Activated naive CD4-positive, alpha-beta T cell treated with anti-CD3 and anti-CD28 coated beads for 36 hours (primary cell): ENCODE results near the gene THUMPD1. TPM values are rescaled to one million over a fixed set of nuclear protein-coding genes. Genes with fewer than 3 reads are reported as not detected.
"Not testable (repeated sequence)": the region's sequence is repeated elsewhere in the genome, so short reads cannot be mapped to it uniquely, and the experiment has no call there.

Source experiments
- CTCF ChIA-PET: fragments of 350-600 bp; sonication (Branson Sonifier 250); formaldehyde crosslinking; loops from one replicate; lab custom pipeline; 2021; ENCODE audit warnings: antibody characterized with exemption; lab: Charles Lee
- DNase-seq: peaks from one replicate; pipeline ENCODE4 v3.0.0-alpha.2; 2020
- H3K27ac Mint-ChIP-seq: one replicate; pipeline ENCODE4 v1.8.0; 2021; ENCODE audit warnings: mild to moderate bottlenecking, mixed read lengths
- H3K27me3 Mint-ChIP-seq: one replicate; pipeline ENCODE4 v1.8.0; 2021; ENCODE audit warnings: low read depth, mixed read lengths
- H3K36me3 Mint-ChIP-seq: one replicate; pipeline ENCODE4 v1.8.0; 2021; ENCODE audit warnings: low read depth, mixed read lengths
- H3K4me1 Mint-ChIP-seq: one replicate; pipeline ENCODE4 v1.8.0; 2021; ENCODE audit warnings: low read depth, mixed read lengths
- H3K4me3 Mint-ChIP-seq: one replicate; pipeline ENCODE4 v1.8.0; 2021; ENCODE audit warnings: mild to moderate bottlenecking, moderate library complexity, mixed read lengths
- H3K9me3 Mint-ChIP-seq: one replicate; pipeline ENCODE4 v1.8.0; 2021; ENCODE audit warnings: mixed read lengths
- intact Hi-C: fragments of 100-400 bp; cut with micrococcal nuclease; formaldehyde crosslinking; loops from one replicate; pipeline ENCODE4 v1.15.1; 2023
- total RNA-seq, 2 experiments: library from RNA; stranded (reverse); gene quantifications; one replicate each; pipeline ENCODE4 v1.2.3, GENCODE V29; 2021

THUMPD1 gene
- total RNA-seq, 2 experiments from 2014 or later: 47.5 to 49.8 TPM

DNA sequence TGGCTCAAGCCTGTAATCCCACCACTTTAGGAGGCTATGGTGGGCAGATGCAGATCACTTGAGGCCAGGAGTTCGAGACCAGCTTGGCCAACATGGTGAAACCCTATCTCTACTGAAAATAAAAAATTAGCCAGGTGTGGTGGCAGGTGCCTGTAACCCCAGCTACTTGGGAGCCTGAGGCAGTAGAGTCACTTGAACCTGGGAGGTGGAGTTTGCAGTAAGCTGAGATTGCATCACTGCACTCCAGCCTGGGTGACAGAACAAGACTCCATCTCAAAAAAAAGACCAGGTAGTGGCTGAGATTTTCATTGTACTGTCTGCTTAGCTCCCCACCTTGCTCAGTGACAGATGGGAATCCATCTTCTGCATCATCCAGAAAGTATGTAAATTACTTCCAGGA lies 22.8 kb upstream of the THUMPD1 start:
- H3K27me3 Mint-ChIP-seq, intact Hi-C loops, H3K36me3 Mint-ChIP-seq, H3K9me3 Mint-ChIP-seq, H3K27ac Mint-ChIP-seq: not testable (repeated sequence)
- CTCF ChIA-PET: interaction anchor here (1.0 to 1.2 kb wide), 4 partner anchors 10 to 26 kb away, joined by 3 to 4 read pairs (median 3); no protein-coding TSS in a partner anchor
- peak overlapping the region; percentile 87 for H3K4me3 Mint-ChIP-seq
- DNase-seq: peak; percentile 16
- peaks cover 25% of the 10 kb centered on the region for H3K4me1 Mint-ChIP-seq

- peaks cover 8% of the 10 kb centered on the region for H3K36me3 Mint-ChIP-seq
- intact Hi-C loops: loop anchor here (1.0 kb wide), 3 partner anchors 22 to 137 kb away; partner anchors contain the start of genes DCUN1D3, ERI2, LYRM1 and REXO5
- peak; percentile 83 for DNase-seq
- CTCF ChIA-PET: no interaction called here
- peak within 1 kb of the TSS; percentile 87 for H3K4me3 Mint-ChIP-seq
- H3K27ac Mint-ChIP-seq: peak within 1 kb of the TSS; percentile 94
- H3K9me3 Mint-ChIP-seq: peaks cover 6% of the 10 kb centered on the region
- no peaks in the 10 kb centered on the region for H3K27me3 Mint-ChIP-seq
- peaks cover 25% of the 10 kb centered on the region for H3K4me1 Mint-ChIP-seq
Observed at GRCh38 chr16:20763461-20764232, 22.0 kb upstream of the THUMPD1 start, which contains the start of gene ACSM3. Gene ACSM3 (plus strand): TSS chr16:20764014. CDS start chr16:20770035, 6,021 bp downstream.

GRCh38 chr16:20762404-20763123 lies 20.9 kb upstream of the THUMPD1 start:
- CTCF ChIA-PET: interaction anchor here (1.1 kb wide), 1 partner anchor 87 kb away, joined by 3 read pairs; no protein-coding TSS in a partner anchor
- H3K4me1 Mint-ChIP-seq: peaks cover 25% of the 10 kb centered on the region

DNA sequence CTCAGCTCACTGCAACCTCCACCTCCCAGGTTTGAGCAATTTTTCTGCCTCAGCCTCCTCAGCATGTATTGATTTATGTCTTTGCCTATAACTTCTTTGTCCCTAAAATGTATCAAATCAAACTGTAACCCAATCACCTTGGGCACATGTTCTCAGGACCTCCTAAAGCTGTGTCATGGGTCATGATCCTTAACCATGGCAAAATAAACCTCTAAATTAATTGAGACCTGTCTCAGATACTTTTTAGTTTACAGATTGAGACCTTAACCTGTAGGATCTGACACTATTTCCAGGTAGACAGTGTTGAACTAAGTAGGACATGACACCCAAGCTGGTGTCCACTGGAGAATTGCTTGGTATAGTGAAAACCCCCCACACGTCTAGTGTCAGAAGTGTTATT lies 19.6 kb upstream of the THUMPD1 start:
- H3K4me1 Mint-ChIP-seq: peaks cover 25% of the 10 kb centered on the region
- H3K4me3 Mint-ChIP-seq: no peak overlapping the region
- peaks cover 6% of the 10 kb centered on the region for H3K9me3 Mint-ChIP-seq
- peaks cover 8% of the 10 kb centered on the region for H3K36me3 Mint-ChIP-seq
- no peaks in the 10 kb centered on the region for H3K27me3 Mint-ChIP-seq
- CTCF ChIA-PET: no interaction called here
- DNase-seq: no peak
- intact Hi-C loops: no loop called here
- H3K27ac Mint-ChIP-seq: no peak overlapping the region

More at GRCh38 chr16:20762404-20763123, 20.9 kb upstream of the THUMPD1 start:
- H3K9me3 Mint-ChIP-seq: peaks cover 6% of the 10 kb centered on the region
- peak overlapping the region; percentile 94 for H3K27ac Mint-ChIP-seq
- peaks cover 8% of the 10 kb centered on the region for H3K36me3 Mint-ChIP-seq
- DNase-seq: no peak
- no peaks in the 10 kb centered on the region for H3K27me3 Mint-ChIP-seq
- peak overlapping the region; percentile 87 for H3K4me3 Mint-ChIP-seq
- intact Hi-C loops: loop anchor here (1.0 kb wide), 3 partner anchors 21 to 138 kb away; partner anchors contain the start of genes DCUN1D3, ERI2, LYRM1 and REXO5

GRCh38 chr16:20760346-20760745 lies 18.7 kb upstream of the THUMPD1 start:
- peaks cover 8% of the 10 kb centered on the region for H3K9me3 Mint-ChIP-seq
- H3K36me3 Mint-ChIP-seq: peaks cover 8% of the 10 kb centered on the region
- H3K4me3 Mint-ChIP-seq: no peak overlapping the region
- no peak for DNase-seq
- H3K4me1 Mint-ChIP-seq: peaks cover 25% of the 10 kb centered on the region
- no peaks in the 10 kb centered on the region for H3K27me3 Mint-ChIP-seq
- intact Hi-C loops: no loop called here
- CTCF ChIA-PET: no interaction called here
- no peak overlapping the region for H3K27ac Mint-ChIP-seq

DNA sequence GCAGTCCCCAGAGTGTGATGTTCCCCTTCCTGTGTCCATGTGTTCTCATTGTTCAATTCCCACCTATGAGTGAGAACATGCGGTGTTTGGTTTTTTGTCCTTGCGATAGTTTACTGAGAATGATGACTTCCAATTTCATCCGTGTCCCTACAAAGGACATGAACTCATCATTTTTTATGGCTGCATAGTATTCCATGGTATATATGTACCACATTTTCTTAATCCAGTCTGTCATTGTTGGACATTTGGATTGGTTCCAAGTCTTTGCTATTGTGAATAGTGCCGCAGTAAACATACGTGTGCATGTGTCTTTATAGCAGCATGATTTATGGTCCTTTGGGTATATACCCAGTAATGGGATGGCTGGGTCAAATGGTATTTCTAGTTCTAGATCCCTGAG lies 14.2 kb upstream of the THUMPD1 start:
- intact Hi-C loops, H3K27me3 Mint-ChIP-seq, H3K4me3 Mint-ChIP-seq, H3K4me1 Mint-ChIP-seq, DNase-seq, CTCF ChIA-PET, H3K36me3 Mint-ChIP-seq, H3K27ac Mint-ChIP-seq: not testable (repeated sequence)
- H3K9me3 Mint-ChIP-seq: peaks cover 12% of the 10 kb centered on the region

- no peaks in the 10 kb centered on the region for H3K27me3 Mint-ChIP-seq
- no peaks in the 10 kb centered on the region for H3K4me1 Mint-ChIP-seq
- H3K4me3 Mint-ChIP-seq: no peak overlapping the region
- CTCF ChIA-PET: no interaction called here
- intact Hi-C loops: no loop called here
- no peak for DNase-seq
- no peak overlapping the region for H3K27ac Mint-ChIP-seq
- peaks cover 3% of the 10 kb centered on the region for H3K36me3 Mint-ChIP-seq
- peaks cover 12% of the 10 kb centered on the region for H3K9me3 Mint-ChIP-seq
Observed at GRCh38 chr16:20755238-20755637, 13.6 kb upstream of the THUMPD1 start.

- no peak overlapping the region for H3K4me3 Mint-ChIP-seq
- H3K4me1 Mint-ChIP-seq: no peaks in the 10 kb centered on the region
- intact Hi-C loops: no loop called here
- H3K9me3 Mint-ChIP-seq: peaks cover 12% of the 10 kb centered on the region
- DNase-seq: no peak
- H3K27me3 Mint-ChIP-seq: no peaks in the 10 kb centered on the region
- no peaks in the 10 kb centered on the region for H3K36me3 Mint-ChIP-seq
- no peak overlapping the region for H3K27ac Mint-ChIP-seq
- CTCF ChIA-PET: interaction anchor here (1.0 kb wide), 1 partner anchor 12 kb away, joined by 3 read pairs; the partner anchor contains the start of gene THUMPD1
Observed at GRCh38 chr16:20753727-20754126, 12.1 kb upstream of the THUMPD1 start.

DNA sequence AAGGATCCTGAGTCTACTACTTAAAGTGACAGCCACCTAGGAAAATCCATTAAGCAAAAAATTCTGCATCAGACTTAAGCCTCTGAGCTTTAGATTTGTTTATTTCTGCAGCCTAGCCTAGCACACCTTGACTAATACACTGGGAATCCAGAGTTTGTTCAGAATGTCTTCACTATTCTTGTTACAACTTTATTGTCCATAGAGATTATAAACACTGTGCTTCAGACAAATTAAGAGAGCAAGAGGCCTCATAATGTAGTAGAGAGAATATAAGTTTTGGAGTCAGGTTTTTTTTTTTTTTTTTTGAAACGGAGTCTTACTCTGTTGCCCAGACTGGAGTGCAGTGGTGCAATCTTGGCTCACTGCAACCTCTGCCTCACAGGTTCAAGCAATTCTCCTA lies 8.9 kb upstream of the THUMPD1 start:
- intact Hi-C loops: no loop called here
- Mint-ChIP-seq H3K4me3 (no peak overlapping the region), H3K9me3 (peaks cover 22% of the 10 kb centered on the region), H3K4me1 (no peaks in the 10 kb centered on the region), H3K27me3 (no peaks in the 10 kb centered on the region), H3K27ac (no peak overlapping the region), H3K36me3 (peaks cover 2% of the 10 kb centered on the region)
- no peak for DNase-seq
- CTCF ChIA-PET: no interaction called here

- peaks cover 2% of the 10 kb centered on the region for H3K36me3 Mint-ChIP-seq
- no peak overlapping the region for H3K4me3 Mint-ChIP-seq
- DNase-seq: no peak
- H3K4me1 Mint-ChIP-seq: no peaks in the 10 kb centered on the region
- H3K9me3 Mint-ChIP-seq: peaks cover 16% of the 10 kb centered on the region
- no peak overlapping the region for H3K27ac Mint-ChIP-seq
- CTCF ChIA-PET: no interaction called here
- no peaks in the 10 kb centered on the region for H3K27me3 Mint-ChIP-seq
- intact Hi-C loops: no loop called here
Observed at GRCh38 chr16:20749474-20749873, 7.9 kb upstream of the THUMPD1 start.

GRCh38 chr16:20747030-20747816 lies 5.6 kb upstream of the THUMPD1 start:
- H3K9me3 Mint-ChIP-seq: peaks cover 12% of the 10 kb centered on the region

DNA sequence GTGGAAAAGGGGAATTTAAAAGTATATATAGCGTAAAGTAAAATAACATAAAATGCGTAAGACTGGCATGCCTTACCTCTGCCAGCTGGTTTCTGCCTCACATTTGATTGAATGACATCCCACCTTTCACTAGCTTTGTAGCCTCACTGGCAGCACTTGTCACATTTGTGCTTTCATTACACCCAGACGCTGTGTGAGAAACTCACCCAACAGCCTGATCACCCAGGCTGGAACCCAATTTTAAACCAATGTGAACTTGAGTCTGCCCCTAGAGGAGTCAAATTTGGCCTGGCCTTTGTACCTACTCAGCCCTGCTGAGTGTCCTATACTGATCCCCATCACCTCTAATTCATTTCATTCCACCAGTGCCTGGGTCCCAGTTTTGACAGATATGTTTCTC lies 4.8 kb upstream of the THUMPD1 start:
- H3K36me3 Mint-ChIP-seq: peaks cover 2% of the 10 kb centered on the region
- intact Hi-C loops: no loop called here
- peaks cover 5% of the 10 kb centered on the region for H3K4me1 Mint-ChIP-seq
- H3K9me3 Mint-ChIP-seq: peaks cover 12% of the 10 kb centered on the region
- no peaks in the 10 kb centered on the region for H3K27me3 Mint-ChIP-seq
- no peak overlapping the region for H3K4me3 Mint-ChIP-seq
- CTCF ChIA-PET: interaction anchor here (0.7 kb wide), 1 partner anchor 74 kb away, joined by 3 read pairs; no protein-coding TSS in a partner anchor
- H3K27ac Mint-ChIP-seq: no peak overlapping the region
- DNase-seq: no peak

More at GRCh38 chr16:20747030-20747816, 5.6 kb upstream of the THUMPD1 start:
- Mint-ChIP-seq H3K4me1 (peaks cover under 1% of the 10 kb centered on the region), H3K36me3 (peaks cover 2% of the 10 kb centered on the region), H3K27me3 (no peaks in the 10 kb centered on the region), H3K27ac (no peak overlapping the region), H3K4me3 (no peak overlapping the region)
- no peak for DNase-seq
- intact Hi-C loops: no loop called here
- CTCF ChIA-PET: no interaction called here
